ENCODE data around the gene POU3F2.
A peak's percentile ranks its signal among the peaks of the same experiment; 100 is the strongest.

The POU3F2 gene

GRCh38 chr6:98831057-98831958 lies 3.1 kb upstream of the POU3F2 start:
- DNase-seq (ENCODE audit: low spot score): no peak

- DNase-seq (ENCODE audit: low spot score): no peak
Measured at GRCh38 chr6:98831959-98832283, 2.5 kb upstream of the POU3F2 start.

GRCh38 chr6:98832284-98833056 lies 1.9 kb upstream of the POU3F2 start:
- no peak for DNase-seq (ENCODE audit: low spot score)

GRCh38 chr6:98833057-98833306 lies 1.4 kb upstream of the POU3F2 start:
- peak; percentile 67 for DNase-seq (ENCODE audit: low spot score)

- peak; percentile 66 for DNase-seq (ENCODE audit: low spot score)
Measured at GRCh38 chr6:98833307-98834059, 891 bp upstream of the POU3F2 start.

- no peak for DNase-seq (ENCODE audit: low spot score)
Measured at GRCh38 chr6:98835149-98836024, 1.0 kb downstream of the POU3F2 start.

- DNase-seq (ENCODE audit: low spot score): no peak
Measured at GRCh38 chr6:98836025-98836961, 1.9 kb downstream of the POU3F2 start.

GRCh38 chr6:98836962-98837944 lies 2.9 kb downstream of the POU3F2 start:
- DNase-seq (ENCODE audit: low spot score): no peak

- DNase-seq (ENCODE audit: low spot score): no peak
Measured at GRCh38 chr6:98838032-98838431, 3.7 kb downstream of the POU3F2 start.

GRCh38 chr6:98838975-98839374 lies 4.6 kb downstream of the POU3F2 start:
- DNase-seq (ENCODE audit: low spot score): no peak

- no peak for DNase-seq (ENCODE audit: low spot score)
Measured at GRCh38 chr6:98839781-98840361, 5.5 kb downstream of the POU3F2 start.

GRCh38 chr6:98840385-98840784 lies 6.0 kb downstream of the POU3F2 start:
- no peak for DNase-seq (ENCODE audit: low spot score)

GRCh38 chr6:98840996-98841513 lies 6.7 kb downstream of the POU3F2 start:
- DNase-seq (ENCODE audit: low spot score): no peak

GRCh38 chr6:98841621-98842341 lies 7.4 kb downstream of the POU3F2 start:
- no peak for DNase-seq (ENCODE audit: low spot score)

- DNase-seq (ENCODE audit: low spot score): no peak
Measured at GRCh38 chr6:98842342-98843180, 8.2 kb downstream of the POU3F2 start.

GRCh38 chr6:98843271-98844243 lies 9.2 kb downstream of the POU3F2 start:
- DNase-seq (ENCODE audit: low spot score): no peak
